Motor neuron (in vitro differentiated cells): ENCODE data around the gene FAM221B. TPM values are rescaled to one million over a fixed set of nuclear protein-coding genes. Genes with fewer than 3 reads are reported as not detected.

ENCODE experiments used
- ATAC-seq, 8 experiments: fragments of 200-7000 bp; cut with Tn5 transposase; replicated peaks in 6 of 8; 2 replicates each; pipeline ENCODE4 v1.8.0; 2021; ENCODE audit warnings: mild to moderate bottlenecking in 8 of 8, moderate library complexity in 8 of 8
- H3K27ac ChIP-seq, 2 donors: fragments of 250-450 bp; sonication (Bioruptor Pico); 2 replicates each; pipeline ENCODE4 v1.9.0; 2021; ENCODE audit warnings: antibody characterized with exemption in 2 of 2, mild to moderate bottlenecking in 2 of 2, moderate library complexity in 1 of 2
- H3K4me1 ChIP-seq, 2 donors: fragments of 250-450 bp; sonication (Bioruptor Pico); replicated peaks in 1 of 2; 2 replicates each; pipeline ENCODE4 v1.6.1; 2021; ENCODE audit warnings: antibody characterized with exemption in 2 of 2, mild to moderate bottlenecking in 2 of 2, moderate library complexity in 1 of 2
- H3K4me3 ChIP-seq, 5 donors: fragments of 250-450 bp; sonication (Bioruptor Pico); 2 replicates each; pipeline ENCODE4 v1.9.0; 2021; ENCODE audit warnings: antibody characterized with exemption in 5 of 5, mild to moderate bottlenecking in 5 of 5, moderate library complexity in 4 of 5
- WGBS, 10 experiments: fragments of 450-650 bp; shearing (Covaris generic); methylation state at CpG; one replicate each; pipeline ENCODE4 v1.0.0; 2022; 5-methylcytosine and 5-hydroxymethylcytosine counted together
- in situ Hi-C, 9 experiments: fragments of 400-800 bp; cut with MboI; loops; one replicate each; pipeline ENCODE4 v1.15.0; 2021; ENCODE audit warnings: low sequenced_read_pairs in 9 of 9, low pct_unique_long_range_greater_than_20kb in 2 of 9; ENCODE audit not compliant: unreplicated experiment in 9 of 9
- total RNA-seq, 8 experiments: library from RNA; unstranded; fragments of 300-600 nt; gene quantifications; 2 replicates each; pipeline versions ENCODE4 v1.2.3 to v1.2.4, GENCODE V29; 2022

Gene FAM221B
- total RNA-seq, 8 experiments from 2014 or later = 0.07 to 0.76 (median 0.25) TPM

- H3K4me1 ChIP-seq = peaks cover 17 to 18% of the 10 kb centered on the region in 2 donors
- in situ Hi-C loops = no loop called here
- 19 to 100% (median 88%) methylated on average over 1 to 3 of the region's 3 CpGs; no CpG with 5 or more reads in 3 of the 10 experiments for WGBS, 10 experiments
- no peak overlapping the region for H3K27ac ChIP-seq
- no peak for ATAC-seq
- H3K4me3 ChIP-seq = no peak overlapping the region
These were observed 1.0 kb downstream of the FAM221B start for GRCh38 chr9:35827486-35827885.

GRCh38 chr9:35826071-35826701 lies 2.3 kb downstream of the FAM221B start:
- H3K27ac ChIP-seq = no peak overlapping the region
- no peak overlapping the region for H3K4me3 ChIP-seq
- in situ Hi-C loops = no loop called here
- H3K4me1 ChIP-seq = peaks cover 14 to 17% of the 10 kb centered on the region in 2 donors
- peak in 3 of 8 experiments; percentile 42 to 51 (median 47) for ATAC-seq
- 66 to 100% (median 81%) methylated on average over 1 to 3 of the region's 4 CpGs; no CpG with 5 or more reads in 6 of the 10 experiments for WGBS, 10 experiments

- no peak overlapping the region for H3K27ac ChIP-seq
- ATAC-seq = no peak
- H3K4me1 ChIP-seq = no peaks in the 10 kb centered on the region
- H3K4me3 ChIP-seq = no peak overlapping the region
- in situ Hi-C loops = no loop called here
These were observed 5.6 kb downstream of the FAM221B start for GRCh38 chr9:35822926-35823325.

GRCh38 chr9:35820076-35820475 lies 8.5 kb downstream of the FAM221B start:
- Histone ChIP-seq H3K4me3 (no peak overlapping the region), H3K27ac (no peak overlapping the region), H3K4me1 (no peaks in the 10 kb centered on the region)
- no peak for ATAC-seq
- in situ Hi-C loops = no loop called here

GRCh38 chr9:35818341-35818740 lies 10.2 kb downstream of the FAM221B start:
- in situ Hi-C loops = no loop called here
- ATAC-seq = no peak
- no peak overlapping the region for H3K27ac ChIP-seq
- peaks cover 6 to 7% of the 10 kb centered on the region in 2 donors for H3K4me1 ChIP-seq
- 67 to 80% methylated on average over 1 to 2 of the region's 3 CpGs; no CpG with 5 or more reads in 8 of the 10 experiments for WGBS, 10 experiments
- no peak overlapping the region for H3K4me3 ChIP-seq

- Histone ChIP-seq H3K27ac (no peak overlapping the region), H3K4me1 (peaks cover 13 to 14% of the 10 kb centered on the region in 2 donors), H3K4me3 (no peak overlapping the region)
- no peak for ATAC-seq
- 20 to 100% (median 73%) methylated on average over 1 of the region's 1 CpG; no CpG with 5 or more reads in 4 of the 10 experiments for WGBS, 10 experiments
- in situ Hi-C loops = no loop called here
These were observed 11.8 kb downstream of the FAM221B start for GRCh38 chr9:35816708-35817107.

- Histone ChIP-seq H3K4me1 (peaks cover 13 to 14% of the 10 kb centered on the region in 2 donors), H3K4me3 (peak within 1 kb of the TSS; percentile 57 to 94 (median 80)), H3K27ac (peak within 1 kb of the TSS; percentile 87 to 95)
- in situ Hi-C loops = no loop called here
- peak; percentile 83 to 90 (median 86) for ATAC-seq
- WGBS, 10 experiments = 0% methylated on average over 3 to 6 of the region's 52 CpGs; no CpG with 5 or more reads in 5 of the 10 experiments
These were observed 13.5 kb downstream of the FAM221B start, which contains the start of gene HINT2 for GRCh38 chr9:35814841-35815543. Gene HINT2, minus strand, starts transcription at chr9:35815042. Its CDS starts 63 bp downstream, at chr9:35814979.

- Histone ChIP-seq H3K27ac (peak overlapping the region; percentile 87 to 95), H3K4me3 (peak overlapping the region; percentile 57 to 94 (median 80)), H3K4me1 (peaks cover 13 to 14% of the 10 kb centered on the region in 2 donors)
- WGBS, 10 experiments = 7 to 43% (median 17%) methylated on average over 3 to 15 of the region's 29 CpGs; no CpG with 5 or more reads in 2 of the 10 experiments
- ATAC-seq = peak; percentile 8 to 36 (median 22)
- in situ Hi-C loops = no loop called here
These were observed 14.3 kb downstream of the FAM221B start for GRCh38 chr9:35814106-35814840.

- H3K4me1 ChIP-seq = peaks cover 13 to 14% of the 10 kb centered on the region in 2 donors
- 67 to 97% (median 89%) methylated on average over 1 to 8 of the region's 10 CpGs; no CpG with 5 or more reads in 2 of the 10 experiments for WGBS, 10 experiments
- peak overlapping the region; percentile 5 to 87 for H3K27ac ChIP-seq
- no peak overlapping the region for H3K4me3 ChIP-seq
- in situ Hi-C loops = no loop called here
- no peak for ATAC-seq
These were observed 15.0 kb downstream of the FAM221B start for GRCh38 chr9:35813434-35814105.

GRCh38 chr9:35812025-35812602 lies 16.4 kb downstream of the FAM221B start, which contains the start of gene SPAG8:
Gene SPAG8, minus strand, starts transcription at chr9:35812262. Its CDS starts 115 bp downstream, at chr9:35812147.
- Histone ChIP-seq H3K4me3 (peak within 1 kb of the TSS; percentile 32 to 46 (median 37)), H3K4me1 (peaks cover 13 to 14% of the 10 kb centered on the region in 2 donors), H3K27ac (peak within 1 kb of the TSS in 1 of 2 donors; percentile 42)
- WGBS, 10 experiments = 0 to 88% (median 0%) methylated on average over 1 to 15 of the region's 28 CpGs; no CpG with 5 or more reads in 2 of the 10 experiments
- ATAC-seq = peak; percentile 44 to 68 (median 64)
- in situ Hi-C loops = no loop called here

- peak overlapping the region; percentile 32 to 46 (median 37) for H3K4me3 ChIP-seq
- peaks cover 13 to 14% of the 10 kb centered on the region in 2 donors for H3K4me1 ChIP-seq
- no peak for ATAC-seq
- in situ Hi-C loops = no loop called here
- H3K27ac ChIP-seq = no peak overlapping the region
- 0 to 43% (median 10%) methylated on average over 1 to 9 of the region's 12 CpGs; no CpG with 5 or more reads in 6 of the 10 experiments for WGBS, 10 experiments
These were observed 17.0 kb downstream of the FAM221B start for GRCh38 chr9:35811381-35812024.

- in situ Hi-C loops = no loop called here
- Histone ChIP-seq H3K4me3 (no peak overlapping the region), H3K27ac (no peak overlapping the region), H3K4me1 (peaks cover 13 to 14% of the 10 kb centered on the region in 2 donors)
- ATAC-seq = no peak
- 40 to 100% (median 68%) methylated on average over 1 to 2 of the region's 7 CpGs; no CpG with 5 or more reads in 6 of the 10 experiments for WGBS, 10 experiments
These were observed 18.4 kb downstream of the FAM221B start for GRCh38 chr9:35810122-35810521.
